ENCODE measurements around the gene ODF2. TPM values are rescaled to one million over a fixed set of nuclear protein-coding genes. Genes with fewer than 3 reads are reported as not detected.

The ODF2 gene
- total RNA-seq, 1 donor from 2014 or later = 83.8 TPM

DNA sequence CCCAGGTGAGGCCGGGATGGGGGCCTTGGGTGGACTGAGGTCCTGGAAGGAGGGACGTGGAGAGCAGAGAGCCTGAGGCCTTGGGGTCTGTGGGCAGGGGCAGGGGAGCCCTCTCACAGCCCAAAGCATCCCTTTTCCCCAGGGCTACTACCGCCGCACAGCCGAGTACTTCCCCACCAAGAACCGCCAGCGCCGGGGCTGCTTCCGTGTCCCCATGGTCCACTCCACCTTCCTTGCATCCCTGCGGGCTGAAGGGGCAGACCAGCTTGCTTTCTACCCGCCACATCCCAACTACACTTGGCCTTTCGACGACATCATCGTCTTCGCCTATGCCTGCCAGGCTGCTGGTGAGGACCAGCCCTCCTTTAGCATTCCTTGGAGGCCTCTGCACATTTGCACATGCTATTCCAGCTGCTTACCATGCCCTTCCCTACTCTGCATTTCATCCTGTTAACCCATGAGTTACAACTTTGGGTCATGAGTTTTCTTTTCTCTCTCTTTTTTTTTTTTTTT, 31.5 kb upstream of the ODF2 start:
- no peaks in the 10 kb centered on the region for H3K9me3 Mint-ChIP-seq (ENCODE audit: unreplicated experiment)
- H3K36me3 Mint-ChIP-seq (ENCODE audit: low read depth, unreplicated experiment) = peaks cover 4% of the 10 kb centered on the region
- H3K4me3 Mint-ChIP-seq (ENCODE audit: unreplicated experiment) = peak overlapping the region; percentile 74
- no peak for TF ChIP-seq CTCF (IDR thresholded peaks at IDR 0.05; ENCODE audit: unreplicated experiment)
- no peak for DNase-seq (ENCODE audit: low spot score)
- H3K4me1 Mint-ChIP-seq (ENCODE audit: unreplicated experiment) = peaks cover 6% of the 10 kb centered on the region
- no peak overlapping the region for H3K27ac Mint-ChIP-seq (ENCODE audit: unreplicated experiment)
- peaks cover 2% of the 10 kb centered on the region for H3K27me3 Mint-ChIP-seq (ENCODE audit: unreplicated experiment)

- no peak for TF ChIP-seq CTCF (IDR thresholded peaks at IDR 0.05; ENCODE audit: unreplicated experiment)
- Mint-ChIP-seq H3K4me1 (ENCODE audit: unreplicated experiment) (peaks cover 3% of the 10 kb centered on the region), H3K4me3 (ENCODE audit: unreplicated experiment) (no peak overlapping the region), H3K27ac (ENCODE audit: unreplicated experiment) (no peak overlapping the region), H3K27me3 (ENCODE audit: unreplicated experiment) (peaks cover 2% of the 10 kb centered on the region), H3K9me3 (ENCODE audit: unreplicated experiment) (no peaks in the 10 kb centered on the region), H3K36me3 (ENCODE audit: low read depth, unreplicated experiment) (peaks cover 4% of the 10 kb centered on the region)
- no peak for DNase-seq (ENCODE audit: low spot score)
Measured at GRCh38 chr9:128428644-128429512, 26.9 kb upstream of the ODF2 start.

- no peaks in the 10 kb centered on the region for H3K9me3 Mint-ChIP-seq (ENCODE audit: unreplicated experiment)
- H3K36me3 Mint-ChIP-seq (ENCODE audit: low read depth, unreplicated experiment) = peaks cover 4% of the 10 kb centered on the region
- H3K4me1 Mint-ChIP-seq (ENCODE audit: unreplicated experiment) = peaks cover 3% of the 10 kb centered on the region
- no peak for DNase-seq (ENCODE audit: low spot score)
- peaks cover 2% of the 10 kb centered on the region for H3K27me3 Mint-ChIP-seq (ENCODE audit: unreplicated experiment)
- no peak overlapping the region for H3K27ac Mint-ChIP-seq (ENCODE audit: unreplicated experiment)
- H3K4me3 Mint-ChIP-seq (ENCODE audit: unreplicated experiment) = peak overlapping the region; percentile 25
- no peak for TF ChIP-seq CTCF (IDR thresholded peaks at IDR 0.05; ENCODE audit: unreplicated experiment)
Measured at GRCh38 chr9:128429513-128430086, 26.2 kb upstream of the ODF2 start.

DNA sequence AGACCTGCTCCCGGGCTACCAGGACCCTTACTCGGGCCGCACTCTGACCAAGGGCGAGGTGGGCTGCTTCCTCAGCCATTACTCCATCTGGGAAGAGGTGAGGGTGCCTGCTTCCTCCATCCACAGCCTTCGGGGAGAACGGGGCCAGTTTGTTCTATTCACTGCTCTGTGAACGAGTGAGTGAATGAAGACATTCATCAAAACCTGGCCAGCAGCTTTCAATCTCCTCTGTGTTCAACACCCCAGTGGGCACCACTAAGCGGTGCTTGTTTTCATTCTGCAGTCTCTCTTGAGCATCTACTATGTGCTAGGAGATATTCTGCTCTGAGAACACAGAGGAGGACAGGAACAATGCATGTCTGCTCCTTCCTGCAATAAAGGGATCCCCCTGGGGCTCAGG, 24.6 kb upstream of the ODF2 start:
- no peaks in the 10 kb centered on the region for H3K9me3 Mint-ChIP-seq (ENCODE audit: unreplicated experiment)
- H3K36me3 Mint-ChIP-seq (ENCODE audit: low read depth, unreplicated experiment) = peaks cover 4% of the 10 kb centered on the region
- DNase-seq (ENCODE audit: low spot score) = no peak
- H3K4me1 Mint-ChIP-seq (ENCODE audit: unreplicated experiment) = peaks cover 3% of the 10 kb centered on the region
- TF ChIP-seq CTCF (IDR thresholded peaks at IDR 0.05; ENCODE audit: unreplicated experiment) = no peak
- H3K4me3 Mint-ChIP-seq (ENCODE audit: unreplicated experiment) = no peak overlapping the region
- no peak overlapping the region for H3K27ac Mint-ChIP-seq (ENCODE audit: unreplicated experiment)
- H3K27me3 Mint-ChIP-seq (ENCODE audit: unreplicated experiment) = peaks cover 5% of the 10 kb centered on the region

DNA sequence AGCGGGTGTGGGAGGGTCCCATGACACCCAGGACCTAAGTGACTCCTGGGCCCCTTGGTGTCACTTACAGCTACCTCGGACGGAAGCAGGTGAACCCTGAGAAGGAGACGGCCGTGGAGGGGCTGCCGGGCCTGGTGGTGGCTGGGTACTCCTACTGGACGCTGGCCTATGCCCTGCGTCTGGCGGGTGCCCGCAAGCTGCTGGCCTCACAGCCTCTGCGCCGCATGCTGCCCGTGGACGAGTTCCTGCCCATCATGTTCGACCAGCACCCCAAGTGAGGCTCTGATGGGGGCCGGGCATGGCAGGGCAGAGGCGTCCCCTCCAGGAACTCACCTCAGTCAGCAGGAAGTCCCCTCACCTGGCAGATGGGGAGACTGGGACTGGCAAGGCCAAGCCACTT, 21.5 kb upstream of the ODF2 start:
- Mint-ChIP-seq H3K27me3 (ENCODE audit: unreplicated experiment) (peaks cover 3% of the 10 kb centered on the region), H3K36me3 (ENCODE audit: low read depth, unreplicated experiment) (peaks cover 2% of the 10 kb centered on the region), H3K4me1 (ENCODE audit: unreplicated experiment) (no peaks in the 10 kb centered on the region), H3K9me3 (ENCODE audit: unreplicated experiment) (no peaks in the 10 kb centered on the region), H3K27ac (ENCODE audit: unreplicated experiment) (no peak overlapping the region), H3K4me3 (ENCODE audit: unreplicated experiment) (no peak overlapping the region)
- no peak for DNase-seq (ENCODE audit: low spot score)
- TF ChIP-seq CTCF (IDR thresholded peaks at IDR 0.05; ENCODE audit: unreplicated experiment) = no peak
